ENCODE measurements around the gene APCS. TPM values are rescaled to one million over a fixed set of nuclear protein-coding genes. Genes with fewer than 3 reads are reported as not detected.

The APCS gene
- total and polyA plus RNA-seq, 9 of the 15 experiments (the other 6 are each of a cell fraction or from before 2014, with no cell fraction given): 0.29 TPM; not detected in 8

- CTCF ChIA-PET (ENCODE audit: low intra/inter-chr PET ratio): no interaction called here
- Histone ChIP-seq H3K79me2 (ENCODE audit: control insufficient read depth, insufficient read depth, low read length) (no peaks in the 10 kb centered on the region), H3K4me2 (ENCODE audit: insufficient read depth, low read length) (no peak overlapping the region), H4K20me1 (replicated peaks; ENCODE audit: control insufficient read depth, insufficient read depth, low read length) (no peaks in the 10 kb centered on the region), H3K4me3 (no peak overlapping the region), H3K9me3 (replicated peaks; ENCODE audit: control insufficient read depth, insufficient read depth, low read depth, low read length) (no peaks in the 10 kb centered on the region), H3K36me3 (ENCODE audit: control insufficient read depth, insufficient read depth, low read length) (no peaks in the 10 kb centered on the region), H3K9me1 (ENCODE audit: control insufficient read depth, insufficient read depth, low read length) (no peaks in the 10 kb centered on the region), H3K9ac (ENCODE audit: insufficient read depth in 1 of 2, low read depth in 2 of 2, low read length in 2 of 2) (no peak overlapping the region), H3K27me3 (ENCODE audit: control insufficient read depth in 2 of 2, insufficient read depth in 2 of 2, low read length in 2 of 2) (no peaks in the 10 kb centered on the region), H3K27ac (ENCODE audit: extremely low read depth, low read depth, low read length) (no peak overlapping the region), H3K4me1 (replicated peaks in 1 of 2; ENCODE audit: control insufficient read depth in 2 of 2, insufficient read depth in 2 of 2, low read length in 2 of 2) (no peaks in the 10 kb centered on the region), H2AFZ (ENCODE audit: low read depth, low read length) (no peak overlapping the region)
- no peak for TF ChIP-seq RNF2 (IDR thresholded peaks at IDR 0.05)
- TF ChIP-seq ERF (CRISPR knock-in tag; IDR thresholded peaks at IDR 0.05): no peak
- TF ChIP-seq NFYB (IDR thresholded peaks at IDR 0.05; ENCODE audit: extremely low read depth, insufficient read length): no peak
- TF ChIP-seq ZNF395 (CRISPR knock-in tag; IDR thresholded peaks at IDR 0.05): no peak
- TF ChIP-seq TRIM24 (IDR thresholded peaks at IDR 0.05): no peak
- no peak for TF ChIP-seq SRSF7 (optimal IDR thresholded peaks at IDR 0.05; ENCODE audit: low read depth, low read length)
- TF ChIP-seq BHLHE40 (IDR thresholded peaks at IDR 0.05; ENCODE audit: low read length): no peak
- no peak for TF ChIP-seq SAFB2 (IDR thresholded peaks at IDR 0.05; ENCODE audit: borderline replicate concordance, low read depth, low read length, severe bottlenecking)
- TF ChIP-seq ZEB2 (IDR thresholded peaks at IDR 0.05): no peak
- no peak for TF ChIP-seq MED1 (CRISPR knock-in tag; IDR thresholded peaks at IDR 0.05; ENCODE audit: borderline replicate concordance)
- TF ChIP-seq ZNF24 (IDR thresholded peaks at IDR 0.05): no peak
- TF ChIP-seq KAT2B (IDR thresholded peaks at IDR 0.05; ENCODE audit: low read depth, low read length): no peak
- TF ChIP-seq HLTF (IDR thresholded peaks at IDR 0.05): no peak
- TF ChIP-seq SMARCB1 (IDR thresholded peaks at IDR 0.05; ENCODE audit: insufficient read length, low read depth): no peak
- TF ChIP-seq SMARCA5 (IDR thresholded peaks at IDR 0.05): no peak
- no peak for TF ChIP-seq DPF2 (IDR thresholded peaks at IDR 0.05)
- TF ChIP-seq MXD1 (CRISPR knock-in tag; IDR thresholded peaks at IDR 0.05; ENCODE audit: borderline replicate concordance, poor library complexity, severe bottlenecking): no peak
- TF ChIP-seq ELF4 (CRISPR knock-in tag; IDR thresholded peaks at IDR 0.05): no peak
- POLR2A ChIA-PET: no interaction called here
- no TSS peak for BruUV-seq (replicated peaks)
- in situ Hi-C loops (cut with MboI): no loop called here
- DNase-seq (ENCODE audit: extremely low read depth in 1 of 4, low spot score in 3 of 4) (no peak), FAIRE-seq (no peak), ATAC-seq (no peak)
- intact Hi-C loops (cut with micrococcal nuclease): no loop called here
Measured at GRCh38 chr1:159561497-159561896, 26.1 kb upstream of the APCS start.

All from K562 (cell line).